OCI-LY1 (cell line): ENCODE results near the gene RIPOR2.

Experiments used
- H2AFZ ChIP-seq: fragments of 200-600 bp; sonication (generic), shearing (Covaris generic); 2 replicates; pipeline ENCODE4 v1.6.0; 2014; ENCODE audit warnings: antibody characterized with exemption, mild to moderate bottlenecking, low read length
- H3F3A ChIP-seq: fragments of 200-600 bp; sonication (generic), shearing (Covaris generic); 2 replicates; pipeline ENCODE4 v1.6.0; 2014; ENCODE audit warnings: mild to moderate bottlenecking, antibody characterized with exemption, low read length, moderate library complexity; ENCODE audit not compliant: insufficient read depth
- H3K27ac ChIP-seq: fragments of 200-600 bp; sonication (generic); 2 replicates; pipeline ENCODE4 v1.5.1; 2014; ENCODE audit warnings: low read length, mixed run types, mild to moderate bottlenecking, low read depth; ENCODE audit not compliant: poor library complexity, severe bottlenecking
- H3K27me3 ChIP-seq: fragments of 200-600 bp; sonication (generic); 2 replicates; pipeline ENCODE4 v1.6.0; 2014; ENCODE audit warnings: antibody characterized with exemption, mild to moderate bottlenecking, low read length, moderate library complexity; ENCODE audit not compliant: insufficient read depth
- H3K36me3 ChIP-seq: fragments of 200-600 bp; sonication (generic); 2 replicates; pipeline ENCODE4 v1.6.1; 2014; ENCODE audit warnings: mild to moderate bottlenecking, antibody characterized with exemption, low read length, moderate library complexity, mixed read lengths; ENCODE audit not compliant: insufficient read depth
- H3K4me1 ChIP-seq: fragments of 200-600 bp; sonication (generic); 2 replicates; pipeline ENCODE4 v1.5.1; 2014; ENCODE audit warnings: mild to moderate bottlenecking, low read length, moderate library complexity; ENCODE audit not compliant: insufficient read depth, severe bottlenecking
- H3K4me2 ChIP-seq: fragments of 200-600 bp; sonication (generic), shearing (Covaris generic); 2 replicates; pipeline ENCODE4 v1.6.1; 2014; ENCODE audit warnings: low read length
- H3K4me3 ChIP-seq: fragments of 200-600 bp; sonication (generic); 2 replicates; pipeline ENCODE4 v1.5.1; 2014; ENCODE audit warnings: low read length, low read depth, mild to moderate bottlenecking, mixed read lengths; ENCODE audit not compliant: poor library complexity, severe bottlenecking
- H3K79me2 ChIP-seq: fragments of 200-600 bp; shearing (Covaris generic); 2 replicates; pipeline ENCODE4 v1.6.1; 2016; ENCODE audit warnings: mixed run types, low read length, mixed read lengths; ENCODE audit not compliant: insufficient read depth
- H3K9ac ChIP-seq: fragments of 200-600 bp; sonication (generic), shearing (Covaris generic); 2 replicates; pipeline ENCODE4 v1.6.1; 2014; ENCODE audit warnings: mild to moderate bottlenecking, low read length, mixed read lengths
- H3K9me2 ChIP-seq: fragments of 200-600 bp; sonication (generic), shearing (Covaris generic); 2 replicates; pipeline ENCODE4 v1.6.1; 2014; ENCODE audit warnings: low read depth, mild to moderate bottlenecking, low read length, mixed read lengths
- H3K9me3 ChIP-seq: fragments of 200-600 bp; shearing (Covaris generic); 2 replicates; pipeline ENCODE4 v1.6.1; 2014; ENCODE audit warnings: low read length, mixed read lengths
- H4K20me1 ChIP-seq: fragments of 200-600 bp; sonication (generic), shearing (Covaris generic); 2 replicates; pipeline ENCODE4 v1.6.0; 2016; ENCODE audit warnings: mild to moderate bottlenecking, low read length; ENCODE audit not compliant: insufficient read depth
- EZH2 ChIP-seq: fragments of 200-600 bp; sonication (generic), shearing (Covaris generic); IDR thresholded peaks from 2 replicates; pipeline ENCODE4 v1.8.0; 2017; ENCODE audit warnings: borderline replicate concordance, mixed run types, mild to moderate bottlenecking, antibody characterized with exemption, low read length, moderate library complexity, mixed read lengths
- TF ChIP-seq, protein P1 (sequence below): fragments of 200-600 bp; sonication (generic), shearing (Covaris generic); IDR thresholded peaks from 2 replicates; pipeline ENCODE4 v1.5.1; 2017; ENCODE audit warnings: mild to moderate bottlenecking, antibody characterized with exemption, low read length, moderate library complexity, mixed read lengths

Gene RIPOR2

GRCh38 chr6:24795106-24795505 lies 140.7 kb downstream of the RIPOR2 start:
- Histone ChIP-seq H3K9me2 (no peaks in the 10 kb centered on the region), H2AFZ (no peak overlapping the region), H3F3A (no peaks in the 10 kb centered on the region), H3K36me3 (no peaks in the 10 kb centered on the region), H3K79me2 (no peaks in the 10 kb centered on the region), H3K27me3 (no peaks in the 10 kb centered on the region), H3K9ac (no peak overlapping the region), H3K27ac (no peak overlapping the region), H3K4me2 (no peak overlapping the region), H3K4me3 (no peak overlapping the region), H3K4me1 (no peaks in the 10 kb centered on the region), H4K20me1 (no peaks in the 10 kb centered on the region), H3K9me3 (no peaks in the 10 kb centered on the region)
- TF ChIP-seq, protein P1, sequence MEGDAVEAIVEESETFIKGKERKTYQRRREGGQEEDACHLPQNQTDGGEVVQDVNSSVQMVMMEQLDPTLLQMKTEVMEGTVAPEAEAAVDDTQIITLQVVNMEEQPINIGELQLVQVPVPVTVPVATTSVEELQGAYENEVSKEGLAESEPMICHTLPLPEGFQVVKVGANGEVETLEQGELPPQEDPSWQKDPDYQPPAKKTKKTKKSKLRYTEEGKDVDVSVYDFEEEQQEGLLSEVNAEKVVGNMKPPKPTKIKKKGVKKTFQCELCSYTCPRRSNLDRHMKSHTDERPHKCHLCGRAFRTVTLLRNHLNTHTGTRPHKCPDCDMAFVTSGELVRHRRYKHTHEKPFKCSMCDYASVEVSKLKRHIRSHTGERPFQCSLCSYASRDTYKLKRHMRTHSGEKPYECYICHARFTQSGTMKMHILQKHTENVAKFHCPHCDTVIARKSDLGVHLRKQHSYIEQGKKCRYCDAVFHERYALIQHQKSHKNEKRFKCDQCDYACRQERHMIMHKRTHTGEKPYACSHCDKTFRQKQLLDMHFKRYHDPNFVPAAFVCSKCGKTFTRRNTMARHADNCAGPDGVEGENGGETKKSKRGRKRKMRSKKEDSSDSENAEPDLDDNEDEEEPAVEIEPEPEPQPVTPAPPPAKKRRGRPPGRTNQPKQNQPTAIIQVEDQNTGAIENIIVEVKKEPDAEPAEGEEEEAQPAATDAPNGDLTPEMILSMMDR = no peak
- no peak for TF ChIP-seq EZH2

DNA sequence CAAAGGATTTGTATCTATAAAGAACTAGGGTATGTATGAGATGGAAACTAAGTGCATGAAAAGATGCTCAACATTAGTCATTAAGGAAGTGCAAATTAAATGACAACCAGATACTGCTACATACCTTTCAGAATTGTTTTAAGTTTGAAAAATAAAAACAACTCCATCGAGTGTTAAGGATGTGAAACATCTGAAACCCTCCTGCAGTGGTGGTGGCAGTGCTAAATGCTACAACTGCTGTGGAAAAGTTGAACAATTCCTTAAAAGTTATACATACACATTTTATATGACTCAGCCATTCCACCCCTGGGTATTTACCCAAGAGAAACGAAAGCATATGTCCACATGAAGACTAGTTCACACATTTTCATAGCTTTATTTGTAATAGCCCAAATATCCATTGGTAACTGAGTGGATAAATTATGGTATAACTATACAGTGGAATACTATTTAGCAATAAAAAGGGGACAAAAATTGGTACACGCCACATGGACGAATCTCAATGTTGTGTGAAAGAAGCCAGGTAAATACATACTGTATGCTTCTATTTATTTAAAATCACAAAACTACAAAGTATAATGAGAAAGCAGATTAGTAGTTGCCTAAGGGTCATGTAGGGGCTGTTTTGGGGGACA lies 147.6 kb downstream of the RIPOR2 start:
- Histone ChIP-seq H3K9me2 (no peaks in the 10 kb centered on the region), H3K9me3 (no peaks in the 10 kb centered on the region)
- TF ChIP-seq, protein P1 = no peak
- TF ChIP-seq EZH2 = no peak

DNA sequence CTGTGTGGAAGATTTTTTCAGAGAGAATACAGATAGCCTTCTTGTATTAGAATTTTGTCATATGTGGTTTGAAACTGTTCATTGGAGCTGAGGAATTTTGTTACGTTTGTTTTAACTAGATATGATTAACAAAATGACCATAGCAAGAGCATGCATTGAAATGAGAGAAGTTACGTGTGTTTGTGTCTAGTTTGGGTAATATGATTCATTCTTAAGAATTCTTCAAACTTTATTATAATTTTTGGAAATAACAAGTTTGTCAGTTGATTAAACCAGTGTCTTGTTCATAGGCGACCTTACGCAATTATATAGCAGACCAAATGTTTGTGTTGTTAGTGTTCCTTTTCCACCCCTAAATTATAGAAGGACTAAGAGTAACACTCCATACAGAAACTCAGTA lies 155.6 kb downstream of the RIPOR2 start:
- no peak overlapping the region for H3K4me2 ChIP-seq
- no peaks in the 10 kb centered on the region for H3K9me3 ChIP-seq
- no peak overlapping the region for H3K27ac ChIP-seq
- H3K27me3 ChIP-seq = no peaks in the 10 kb centered on the region
- peaks cover 55% of the 10 kb centered on the region for H3K79me2 ChIP-seq
- TF ChIP-seq EZH2 = no peak
- TF ChIP-seq, protein P1 = no peak
- no peak overlapping the region for H3K9ac ChIP-seq
- no peak overlapping the region for H3K4me3 ChIP-seq
- H2AFZ ChIP-seq = no peak overlapping the region
- H3K4me1 ChIP-seq = peaks cover 36% of the 10 kb centered on the region
- H3K36me3 ChIP-seq = peaks cover 88% of the 10 kb centered on the region
- H4K20me1 ChIP-seq = no peaks in the 10 kb centered on the region
- no peaks in the 10 kb centered on the region for H3K9me2 ChIP-seq
- H3F3A ChIP-seq = no peaks in the 10 kb centered on the region

More for the DNA sequence above, 147.6 kb downstream of the RIPOR2 start:
- H3K4me3 ChIP-seq = no peak overlapping the region
- no peaks in the 10 kb centered on the region for H3F3A ChIP-seq
- H3K9ac ChIP-seq = no peak overlapping the region
- no peak overlapping the region for H3K4me2 ChIP-seq
- peaks cover 60% of the 10 kb centered on the region for H3K36me3 ChIP-seq
- H3K27me3 ChIP-seq = no peaks in the 10 kb centered on the region
- H3K27ac ChIP-seq = no peak overlapping the region
- H3K4me1 ChIP-seq = no peaks in the 10 kb centered on the region
- H3K79me2 ChIP-seq = no peaks in the 10 kb centered on the region
- no peaks in the 10 kb centered on the region for H4K20me1 ChIP-seq
- no peak overlapping the region for H2AFZ ChIP-seq
